ENCODE data around the gene TUBGCP6. TPM values are rescaled to one million over a fixed set of nuclear protein-coding genes. Genes with fewer than 3 reads are reported as not detected.

TUBGCP6 gene
- total RNA-seq, 1 experiment from 2014 or later: 38.6 TPM

GRCh38 chr22:50217543-50218152 lies 27.2 kb downstream of the TUBGCP6 start:
- Histone ChIP-seq H3K79me2 (ENCODE audit: insufficient read depth, low read length) (peaks cover 13% of the 10 kb centered on the region; the same call in 1 of the 2 replicates), H3K9ac (ENCODE audit: low read length) (no peak overlapping the region), H2AFZ (ENCODE audit: low read depth, low read length, poor library complexity, severe bottlenecking) (no peak overlapping the region), H3K27me3 (ENCODE audit: insufficient read depth, low read length) (no peaks in the 10 kb centered on the region), H3K4me2 (ENCODE audit: low read length) (no peak overlapping the region), H4K20me1 (ENCODE audit: insufficient read depth) (no peaks in the 10 kb centered on the region), H3K27ac (ENCODE audit: low read depth, low read length) (no peak overlapping the region), H3K9me2 (ENCODE audit: insufficient read depth) (no peaks in the 10 kb centered on the region), H3K4me1 (ENCODE audit: control insufficient read depth in 1 of 2, insufficient read depth in 2 of 2, low read length in 2 of 2) (peaks cover 0 to 8% of the 10 kb centered on the region in 2 experiments; a peak in 3 of 4 replicates), H3K36me3 (ENCODE audit: control insufficient read depth in 1 of 2, insufficient read depth in 2 of 2, low read length in 2 of 2) (peaks cover 29 to 56% of the 10 kb centered on the region in 2 experiments), H3K4me3 (replicated peaks in 1 of 2; ENCODE audit: low read depth in 1 of 2, low read length in 2 of 2) (no peak overlapping the region), H3K9me3 (ENCODE audit: control insufficient read depth in 1 of 2, insufficient read depth in 1 of 2, low read depth in 1 of 2, low read length in 2 of 2) (no peaks in the 10 kb centered on the region)
- TF ChIP-seq FOSL1 (IDR thresholded peaks at IDR 0.05; ENCODE audit: low read depth): no peak
- no peak for TF ChIP-seq YY1 (IDR thresholded peaks at IDR 0.05; ENCODE audit: extremely low read depth, insufficient replicate concordance, low read depth, low read length)
- TF ChIP-seq EZH2 (IDR thresholded peaks at IDR 0.05): no peak
- DNase-seq (ENCODE audit: low read depth, low spot score) (no peak), ATAC-seq (no peak)
- no TSS peak for BruUV-seq (replicated peaks)
- intact Hi-C loops (cut with micrococcal nuclease): no loop called here
- CTCF ChIA-PET: interaction anchor here (1.0 kb wide), 1 partner anchor 181 kb away, joined by 3 read pairs; no protein-coding TSS in a partner anchor
- RAD21 ChIA-PET (ENCODE audit: low non-redundant PET in 1 of 2, low total read pairs in 2 of 2, uncharacterized antibody in 2 of 2, unreplicated experiment in 2 of 2): no interaction called here
- POLR2A ChIA-PET: no interaction called here

GRCh38 chr22:50216684-50217520 lies 27.9 kb downstream of the TUBGCP6 start:
- Histone ChIP-seq H3K79me2 (ENCODE audit: insufficient read depth, low read length) (peaks cover 16% of the 10 kb centered on the region; the same call in 1 of the 2 replicates), H2AFZ (ENCODE audit: low read depth, low read length, poor library complexity, severe bottlenecking) (no peak overlapping the region), H3K9ac (ENCODE audit: low read length) (no peak overlapping the region), H4K20me1 (ENCODE audit: insufficient read depth) (no peaks in the 10 kb centered on the region), H3K9me3 (ENCODE audit: control insufficient read depth in 1 of 2, insufficient read depth in 1 of 2, low read depth in 1 of 2, low read length in 2 of 2) (no peaks in the 10 kb centered on the region), H3K36me3 (ENCODE audit: control insufficient read depth in 1 of 2, insufficient read depth in 2 of 2, low read length in 2 of 2) (peaks cover 26 to 57% of the 10 kb centered on the region in 2 experiments), H3K27ac (ENCODE audit: low read depth, low read length) (no peak overlapping the region), H3K4me1 (ENCODE audit: control insufficient read depth in 1 of 2, insufficient read depth in 2 of 2, low read length in 2 of 2) (peaks cover 0 to 8% of the 10 kb centered on the region in 2 experiments; a peak in 3 of 4 replicates), H3K4me2 (ENCODE audit: low read length) (no peak overlapping the region), H3K27me3 (ENCODE audit: insufficient read depth, low read length) (no peaks in the 10 kb centered on the region), H3K4me3 (replicated peaks in 1 of 2; ENCODE audit: low read depth in 1 of 2, low read length in 2 of 2) (no peak overlapping the region), H3K9me2 (ENCODE audit: insufficient read depth) (no peaks in the 10 kb centered on the region)
- DNase-seq (ENCODE audit: low read depth, low spot score) (no peak), ATAC-seq (no peak)
- POLR2A ChIA-PET: no interaction called here
- CTCF ChIA-PET: no interaction called here
- intact Hi-C loops (cut with micrococcal nuclease): no loop called here
- no peak for TF ChIP-seq JUND (IDR thresholded peaks at IDR 0.05)
- TF ChIP-seq SIN3A (IDR thresholded peaks at IDR 0.05; ENCODE audit: low read depth): no peak
- no peak for TF ChIP-seq RAD21 (IDR thresholded peaks at IDR 0.05; ENCODE audit: low read depth)
- TF ChIP-seq EGR1 (IDR thresholded peaks at IDR 0.05; ENCODE audit: low read depth): no peak
- no TSS peak for BruUV-seq (replicated peaks)
- RAD21 ChIA-PET (ENCODE audit: low non-redundant PET in 1 of 2, low total read pairs in 2 of 2, uncharacterized antibody in 2 of 2, unreplicated experiment in 2 of 2): no interaction called here

Data from HCT116 (cell line).